Measurements from ENCODE around the gene KHDC4.

The KHDC4 gene

GRCh38 chr1:155947292-155947691 is 13.1 kb upstream of the KHDC4 start:
- no peak for TF ChIP-seq CTCF (IDR thresholded peaks at IDR 0.05; ENCODE audit: insufficient read depth, missing control alignments)
- FAIRE-seq: no peak
- DNase-seq (ENCODE audit: insufficient read length, low spot score): no peak

GRCh38 chr1:155946633-155947219 is 12.5 kb upstream of the KHDC4 start:
- no peak for DNase-seq (ENCODE audit: insufficient read length, low spot score)
- TF ChIP-seq CTCF (IDR thresholded peaks at IDR 0.05; ENCODE audit: insufficient read depth, missing control alignments): no peak
- FAIRE-seq: no peak

GRCh38 chr1:155944444-155944799 is 10.2 kb upstream of the KHDC4 start:
- DNase-seq (ENCODE audit: insufficient read length, low spot score): no peak
- FAIRE-seq: no peak
- no peak for TF ChIP-seq CTCF (IDR thresholded peaks at IDR 0.05; ENCODE audit: insufficient read depth, missing control alignments)

GRCh38 chr1:155942578-155943141 is 8.4 kb upstream of the KHDC4 start:
- FAIRE-seq (no peak), DNase-seq (ENCODE audit: insufficient read length, low spot score) (no peak)
- no peak for TF ChIP-seq CTCF (IDR thresholded peaks at IDR 0.05; ENCODE audit: insufficient read depth, missing control alignments)

GRCh38 chr1:155941845-155942531 is 7.8 kb upstream of the KHDC4 start:
- no peak for TF ChIP-seq CTCF (IDR thresholded peaks at IDR 0.05; ENCODE audit: insufficient read depth, missing control alignments)
- no peak for FAIRE-seq

GRCh38 chr1:155940993-155941844 is 7.0 kb upstream of the KHDC4 start, which contains the start of gene RXFP4:
Gene RXFP4 (plus strand): TSS chr1:155941638. CDS start chr1:155941710, 72 bp downstream.
- TF ChIP-seq CTCF (IDR thresholded peaks at IDR 0.05; ENCODE audit: insufficient read depth, missing control alignments): no peak
- DNase-seq (ENCODE audit: insufficient read length, low spot score): no peak
- FAIRE-seq: no peak

More at GRCh38 chr1:155941845-155942531, 7.8 kb upstream of the KHDC4 start:
- no peak for DNase-seq (ENCODE audit: insufficient read length, low spot score)

All from D721Med (cell line).